ENCODE data around the gene ARHGEF26.

GRCh38 chr3:154307363-154307762 is 186.2 kb downstream of the ARHGEF26 start:
- no peak for TF ChIP-seq EZH2 (IDR thresholded peaks at IDR 0.05; ENCODE audit: insufficient read depth, poor library complexity, severe bottlenecking)
- no peak for TF ChIP-seq EZH2phosphoT487 (IDR thresholded peaks at IDR 0.05; ENCODE audit: insufficient read depth, low read depth)

Measured in GM23248 (cell line).